BE2C (cell line): ENCODE measurements around the gene AGPAT3.

ENCODE experiments used
- DNase-seq: peaks from one replicate; pipeline ENCODE4 v3.0.0-alpha.2; 2020
- H3K27me3 ChIP-seq: fragments of 250-450 bp; sonication (Bioruptor Pico); 2 replicates; pipeline ENCODE4 v1.5.1; 2020; ENCODE audit warnings: mild to moderate bottlenecking
- H3K36me3 ChIP-seq: fragments of 250-450 bp; sonication (Bioruptor Pico); 2 replicates; pipeline ENCODE4 v1.5.1; 2020; ENCODE audit warnings: mild to moderate bottlenecking
- H3K4me1 ChIP-seq: fragments of 250-450 bp; sonication (Bioruptor Pico); 2 replicates; pipeline ENCODE4 v1.5.1; 2020
- H3K4me3 ChIP-seq: 2 replicates; pipeline ENCODE4 v1.5.1; 2011; ENCODE audit warnings: low read depth, low read length
- H3K9me3 ChIP-seq: fragments of 250-450 bp; sonication (Bioruptor Pico); 2 replicates; pipeline ENCODE4 v1.5.1; 2020
- CTCF ChIP-seq: IDR thresholded peaks from 2 replicates; pipeline ENCODE4 v1.5.1; 2012; ENCODE audit warnings: mild to moderate bottlenecking, low read depth, low read length

The AGPAT3 gene

GRCh38 chr21:43855955-43856354 lies 9.1 kb upstream of the AGPAT3 start:
- H3K4me3 ChIP-seq = no peak overlapping the region
- DNase-seq = no peak
- H3K4me1 ChIP-seq = no peaks in the 10 kb centered on the region
- no peaks in the 10 kb centered on the region for H3K36me3 ChIP-seq
- no peak for TF ChIP-seq CTCF
- no peaks in the 10 kb centered on the region for H3K9me3 ChIP-seq
- H3K27me3 ChIP-seq = no peaks in the 10 kb centered on the region

- no peaks in the 10 kb centered on the region for H3K36me3 ChIP-seq
- no peaks in the 10 kb centered on the region for H3K4me1 ChIP-seq
- H3K27me3 ChIP-seq = no peaks in the 10 kb centered on the region
- no peaks in the 10 kb centered on the region for H3K9me3 ChIP-seq
- no peak overlapping the region for H3K4me3 ChIP-seq
- TF ChIP-seq CTCF = no peak; the same call in 1 of the 2 replicates
- no peak for DNase-seq
These were observed 6.0 kb upstream of the AGPAT3 start for GRCh38 chr21:43858806-43859648.

- TF ChIP-seq CTCF = no peak
- Histone ChIP-seq H3K9me3 (no peaks in the 10 kb centered on the region), H3K4me3 (no peak overlapping the region), H3K4me1 (no peaks in the 10 kb centered on the region), H3K27me3 (no peaks in the 10 kb centered on the region; the same call in 1 of the 2 replicates), H3K36me3 (no peaks in the 10 kb centered on the region)
- DNase-seq = no peak
These were observed 5.2 kb upstream of the AGPAT3 start for GRCh38 chr21:43859747-43860214.

GRCh38 chr21:43861706-43862105 lies 3.3 kb upstream of the AGPAT3 start:
- H3K27me3 ChIP-seq = no peaks in the 10 kb centered on the region; the same call in 1 of the 2 replicates
- no peaks in the 10 kb centered on the region for H3K9me3 ChIP-seq
- no peak for TF ChIP-seq CTCF
- DNase-seq = no peak
- no peaks in the 10 kb centered on the region for H3K4me1 ChIP-seq
- no peaks in the 10 kb centered on the region; the same call in 1 of the 2 replicates for H3K36me3 ChIP-seq
- no peak overlapping the region for H3K4me3 ChIP-seq

DNA sequence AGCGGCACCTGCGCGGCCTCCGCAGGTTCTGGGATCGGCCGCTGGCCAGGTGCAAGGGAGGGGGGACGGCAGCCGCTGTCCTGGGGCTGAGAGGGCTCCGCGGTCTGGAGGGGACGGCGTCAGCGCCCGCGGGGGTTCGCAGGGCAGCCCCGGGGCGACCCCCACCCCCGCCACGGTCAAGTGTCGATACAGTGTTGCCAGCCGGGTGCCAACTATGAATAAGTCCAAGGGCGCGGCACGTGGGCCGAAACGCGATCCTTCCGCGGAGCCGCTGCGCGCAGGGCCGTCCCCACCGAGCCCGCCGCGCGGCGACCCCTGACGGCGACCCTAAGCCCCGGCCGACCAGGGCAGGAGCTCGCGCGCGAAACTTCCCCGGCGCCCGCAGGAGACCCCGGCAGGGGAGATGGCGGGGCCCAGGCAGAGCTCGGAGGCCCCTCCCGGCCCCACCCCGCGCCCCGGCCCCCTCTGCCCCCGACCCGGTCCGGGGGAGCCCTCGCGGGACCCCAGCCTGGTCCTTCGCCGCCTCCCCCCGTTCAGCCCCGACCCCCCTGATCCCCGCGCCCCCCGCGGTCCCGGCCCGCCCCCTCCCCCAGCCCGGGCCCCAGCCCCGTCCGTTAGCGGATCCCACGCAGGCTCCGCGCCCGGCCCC lies 586 bp upstream of the AGPAT3 start:
- H3K4me1 ChIP-seq = no peaks in the 10 kb centered on the region
- TF ChIP-seq CTCF = no peak
- no peaks in the 10 kb centered on the region for H3K9me3 ChIP-seq
- peak overlapping the region; percentile 54 for H3K4me3 ChIP-seq
- H3K36me3 ChIP-seq = peaks cover 1% of the 10 kb centered on the region
- peak; percentile 28 for DNase-seq
- H3K27me3 ChIP-seq = no peaks in the 10 kb centered on the region; the same call in 1 of the 2 replicates
